ENCODE results near the gene TMEM38B. TPM values are rescaled to one million over a fixed set of nuclear protein-coding genes. Genes with fewer than 3 reads are reported as not detected.

Gene TMEM38B
- total and polyA plus RNA-seq, 8 donors: 0.87 to 26.8 (median 3.4) TPM

- Histone ChIP-seq H3K27me3 (no peaks in the 10 kb centered on the region), H3K27ac (no peak overlapping the region), H3K9me3 (no peaks in the 10 kb centered on the region), H3K4me1 (no peaks in the 10 kb centered on the region), H3K36me3 (peaks cover 0 to 21% (median 11%) of the 10 kb centered on the region in 4 donors), H3K4me3 (no peak overlapping the region)
- no peak for DNase-seq
- TF ChIP-seq POLR2A (IDR thresholded peaks at IDR 0.05) (no peak), EP300 (IDR thresholded peaks at IDR 0.05) (no peak), POLR2AphosphoS5 (IDR thresholded peaks at IDR 0.05) (no peak), CTCF (IDR thresholded peaks at IDR 0.05) (no peak)
- intact Hi-C loops (cut with DNase I; ENCODE audit: low total_unique reads): no loop called here
- WGBS, 5 donors: 97 to 99% (median 97%) methylated on average over 8 of the region's 8 CpGs
Observed at GRCh38 chr9:105706156-105706555, 11.8 kb downstream of the TMEM38B start.

DNA sequence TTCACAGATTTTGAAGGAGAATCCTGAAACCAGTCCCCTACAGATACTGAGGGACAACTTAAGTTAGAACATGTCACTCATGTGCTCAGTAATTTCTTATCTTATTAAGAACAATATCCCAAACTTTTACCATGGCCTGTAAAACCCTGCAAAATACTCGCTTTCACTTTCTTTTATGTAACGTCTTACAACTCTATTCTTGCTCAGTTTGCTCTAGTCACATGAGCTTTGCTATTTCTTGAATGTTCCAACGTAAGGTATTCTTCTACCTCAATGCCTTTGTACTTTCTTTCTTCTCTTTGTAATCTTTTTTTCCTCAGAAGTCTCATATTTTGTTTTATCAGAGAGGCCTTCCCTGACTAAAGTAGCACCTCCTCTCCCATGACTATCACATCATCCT, 14.1 kb downstream of the TMEM38B start:
- H3K4me3 ChIP-seq: no peak overlapping the region
- DNase-seq: no peak
- WGBS, 5 donors: 47 to 67% (median 55%) methylated on average over 3 of the region's 3 CpGs
- H3K36me3 ChIP-seq: peaks cover 0 to 21% (median 11%) of the 10 kb centered on the region in 4 donors
- H3K27ac ChIP-seq: no peak overlapping the region
- H3K27me3 ChIP-seq: no peaks in the 10 kb centered on the region
- no peaks in the 10 kb centered on the region for H3K9me3 ChIP-seq
- H3K4me1 ChIP-seq: no peaks in the 10 kb centered on the region
- TF ChIP-seq CTCF (IDR thresholded peaks at IDR 0.05): no peak
- no peak for TF ChIP-seq EP300 (IDR thresholded peaks at IDR 0.05)
- TF ChIP-seq POLR2A (IDR thresholded peaks at IDR 0.05): no peak
- TF ChIP-seq POLR2AphosphoS5 (IDR thresholded peaks at IDR 0.05): no peak
- intact Hi-C loops (cut with DNase I; ENCODE audit: low total_unique reads): no loop called here

DNA sequence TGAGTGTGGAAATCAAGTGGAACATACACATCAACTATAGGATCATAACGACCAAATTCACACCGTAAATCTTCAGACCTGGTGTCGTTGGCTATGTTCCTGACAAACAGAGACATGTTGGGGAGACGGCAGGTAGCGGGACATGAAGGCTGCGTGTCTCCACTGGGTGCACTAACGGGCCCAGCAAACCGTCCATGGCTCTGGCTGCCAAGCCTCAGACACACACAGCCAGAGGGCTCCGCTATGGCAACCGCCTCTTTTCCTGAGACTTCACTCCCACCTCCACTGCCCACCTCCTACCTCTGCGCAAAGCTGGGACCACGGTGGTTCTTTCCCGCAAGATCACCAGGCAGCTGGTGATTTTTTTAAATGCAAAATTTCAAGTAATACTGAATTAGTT, 16.3 kb downstream of the TMEM38B start:
- 96 to 99% (median 97%) methylated on average over 13 of the region's 13 CpGs for WGBS, 5 donors
- Histone ChIP-seq H3K9me3 (no peaks in the 10 kb centered on the region), H3K27ac (no peak overlapping the region), H3K27me3 (no peaks in the 10 kb centered on the region), H3K4me3 (no peak overlapping the region), H3K36me3 (peaks cover 0 to 21% (median 14%) of the 10 kb centered on the region in 4 donors), H3K4me1 (no peaks in the 10 kb centered on the region)
- TF ChIP-seq POLR2A (IDR thresholded peaks at IDR 0.05) (no peak), EP300 (IDR thresholded peaks at IDR 0.05) (no peak), POLR2AphosphoS5 (IDR thresholded peaks at IDR 0.05) (no peak), CTCF (IDR thresholded peaks at IDR 0.05) (no peak)
- intact Hi-C loops (cut with DNase I; ENCODE audit: low total_unique reads): no loop called here
- DNase-seq: no peak

DNA sequence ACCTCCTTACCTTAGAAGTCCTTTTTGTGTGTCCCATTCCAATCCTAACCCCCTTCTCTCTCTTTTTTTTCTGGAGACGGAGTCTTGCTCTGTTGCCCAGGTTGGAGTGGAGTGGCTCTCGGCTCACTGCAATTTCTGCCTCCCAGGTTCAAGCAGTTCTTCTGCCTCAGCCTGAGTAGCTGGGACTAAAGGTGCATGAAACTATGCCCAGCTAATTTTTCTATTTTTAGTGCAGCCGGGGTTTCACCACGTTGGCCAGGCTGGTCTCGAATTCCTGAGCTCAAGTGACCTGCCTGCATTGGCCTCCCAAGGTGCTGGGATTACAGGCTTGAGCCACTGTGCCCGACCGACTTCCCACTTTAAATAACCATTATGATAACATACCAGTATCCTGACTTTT, 17.5 kb downstream of the TMEM38B start:
- H3K4me1 ChIP-seq: no peaks in the 10 kb centered on the region
- H3K27me3 ChIP-seq: no peaks in the 10 kb centered on the region
- H3K27ac ChIP-seq: no peak overlapping the region
- no peak overlapping the region for H3K4me3 ChIP-seq
- H3K36me3 ChIP-seq: peaks cover 0 to 9% (median 6%) of the 10 kb centered on the region in 4 donors
- no peaks in the 10 kb centered on the region for H3K9me3 ChIP-seq
- TF ChIP-seq CTCF (IDR thresholded peaks at IDR 0.05) (no peak), POLR2A (IDR thresholded peaks at IDR 0.05) (no peak), EP300 (IDR thresholded peaks at IDR 0.05) (no peak), POLR2AphosphoS5 (IDR thresholded peaks at IDR 0.05) (no peak)
- intact Hi-C loops (cut with DNase I; ENCODE audit: low total_unique reads): no loop called here
- no peak for DNase-seq
- WGBS, 5 donors: 78 to 87% (median 84%) methylated on average over 7 of the region's 7 CpGs
